ENCODE results near the gene RRM1. TPM values are rescaled to one million over a fixed set of nuclear protein-coding genes. Genes with fewer than 3 reads are reported as not detected.

RRM1 gene
- total and polyA plus RNA-seq, 9 of the 15 experiments (the other 6 are each of a cell fraction or from before 2014, with no cell fraction given): 113 to 270 (median 163) TPM

GRCh38 chr11:4184163-4184916 is 89.7 kb downstream of the RRM1 start:
- intact Hi-C loops (cut with micrococcal nuclease) (no loop called here), in situ Hi-C loops (cut with MboI) (loop anchor here (10.0 to 25.0 kb wide), 2 partner anchors 360 to 828 kb away; partner anchors contain the start of gene OR52M1)
- no peaks in the 10 kb centered on the region for H4K20me1 ChIP-seq (replicated peaks; ENCODE audit: control insufficient read depth, insufficient read depth, low read length)
- no peaks in the 10 kb centered on the region; the same call in 1 of the 2 replicates for H3K9me3 ChIP-seq (replicated peaks; ENCODE audit: control insufficient read depth, insufficient read depth, low read depth, low read length)
- no peaks in the 10 kb centered on the region for H3K36me3 ChIP-seq (ENCODE audit: control insufficient read depth, insufficient read depth, low read length)
- H3K9ac ChIP-seq (ENCODE audit: insufficient read depth in 1 of 2, low read depth in 2 of 2, low read length in 2 of 2): peak overlapping the region in 1 of 2 experiments; percentile 77; a peak in 2 of 4 replicates
- ATAC-seq (peak; percentile 5; the same call in 1 of the 3 replicates), DNase-seq (ENCODE audit: extremely low read depth in 1 of 4, low spot score in 3 of 4) (peak in 1 of 4 experiments; percentile 19), FAIRE-seq (peak; percentile 67)
- ChIA-PET CTCF (ENCODE audit: low intra/inter-chr PET ratio) (no interaction called here), POLR2A (interaction anchor here (0.7 to 1.0 kb wide), 2 partner anchors 191 to 209 kb away, joined by 3 to 4 read pairs; partner anchors contain the start of gene TRIM21)
- no peaks in the 10 kb centered on the region for H3K79me2 ChIP-seq (ENCODE audit: control insufficient read depth, insufficient read depth, low read length)
- no TSS peak for BruUV-seq (replicated peaks)
- H3K4me1 ChIP-seq (replicated peaks in 1 of 2; ENCODE audit: control insufficient read depth in 2 of 2, insufficient read depth in 2 of 2, low read length in 2 of 2): peaks cover 17 to 23% of the 10 kb centered on the region in 2 experiments; a peak in 4 of 5 replicates
- 0 out of 3 replicates have a peak overlapping the region, but pooled peaks have one; percentile 6 for H3K27ac ChIP-seq (ENCODE audit: extremely low read depth, low read depth, low read length)
- no peak overlapping the region; the same call in 1 of the 2 replicates for H3K4me2 ChIP-seq (ENCODE audit: insufficient read depth, low read length)
- no peak overlapping the region for H3K4me3 ChIP-seq
- H3K9me1 ChIP-seq (ENCODE audit: control insufficient read depth, insufficient read depth, low read length): no peaks in the 10 kb centered on the region
- 0 out of 5 replicates have a peak, but pooled peaks cover 0 to 4% of the 10 kb centered on the region in 2 experiments for H3K27me3 ChIP-seq (ENCODE audit: control insufficient read depth in 2 of 2, insufficient read depth in 2 of 2, low read length in 2 of 2)
- 27% methylated on average over 7 of the region's 7 CpGs for WGBS (ENCODE audit: insufficient coverage, low coverage, missing lambda C conversion rate)
- H2AFZ ChIP-seq (ENCODE audit: low read depth, low read length): peak overlapping the region; percentile 48; the same call in 1 of the 2 replicates
- TF ChIP-seq PHB2 (IDR thresholded peaks at IDR 0.05; ENCODE audit: low read depth) (no peak), ZSCAN32 (CRISPR knock-in tag; IDR thresholded peaks at IDR 0.05) (peak; percentile 67), SRSF7 (optimal IDR thresholded peaks at IDR 0.05; ENCODE audit: low read depth, low read length) (no peak), CREM (IDR thresholded peaks at IDR 0.05; ENCODE audit: low read depth) (no peak), NFYB (IDR thresholded peaks at IDR 0.05; ENCODE audit: extremely low read depth, insufficient read length) (no peak), THRB (CRISPR knock-in tag; conservative IDR thresholded peaks at IDR 0.05) (no peak), HMGXB4 (CRISPR knock-in tag; IDR thresholded peaks at IDR 0.05) (no peak), ELK3 (CRISPR knock-in tag; IDR thresholded peaks at IDR 0.05) (no peak), BCL6 (CRISPR knock-in tag; IDR thresholded peaks at IDR 0.05) (no peak), MTA1 (IDR thresholded peaks at IDR 0.05; ENCODE audit: borderline replicate concordance) (no peak), IRF9 (tag; IDR thresholded peaks at IDR 0.05) (peak; percentile 64; the same call in 1 of the 2 replicates), NRF1 (conservative IDR thresholded peaks at IDR 0.05 in 1 of 2, IDR thresholded peaks at IDR 0.05 in 1 of 2) (peak in 1 of 2 experiments; percentile 24; a peak in 1 of 4 replicates), ZNF197 (CRISPR knock-in tag; IDR thresholded peaks at IDR 0.05; ENCODE audit: low read depth) (no peak), ZNF436 (CRISPR knock-in tag; IDR thresholded peaks at IDR 0.05) (no peak), POLR3A (IDR thresholded peaks at IDR 0.05; ENCODE audit: borderline replicate concordance, extremely low read depth, insufficient read depth, insufficient read length) (no peak), CEBPB (tag; IDR thresholded peaks at IDR 0.05) (peak; percentile 91), PHF21A (IDR thresholded peaks at IDR 0.05; ENCODE audit: borderline replicate concordance, low read depth) (no peak)
